Mesothelial cell of epicardium (in vitro differentiated cells): ENCODE measurements around the gene PANK3. TPM values are rescaled to one million over a fixed set of nuclear protein-coding genes. Genes with fewer than 3 reads are reported as not detected.

Experiments used
- DNase-seq, 2 experiments: peaks; one replicate each; pipeline ENCODE4 v3.0.0; 2021; ENCODE audit warnings: low spot score in 2 of 2; ENCODE audit not compliant: unreplicated experiment in 2 of 2
- H3K27ac Mint-ChIP-seq: 2 replicates; pipeline ENCODE4 v1.8.0; 2021; ENCODE audit warnings: mixed read lengths
- H3K27me3 Mint-ChIP-seq: 2 replicates; pipeline ENCODE4 v1.8.0; 2021; ENCODE audit warnings: low read depth, mixed read lengths
- H3K36me3 Mint-ChIP-seq: 2 replicates; pipeline ENCODE4 v1.8.0; 2021; ENCODE audit warnings: mixed read lengths
- H3K4me1 Mint-ChIP-seq: 2 replicates; pipeline ENCODE4 v1.8.0; 2021; ENCODE audit warnings: mixed read lengths
- H3K4me3 Mint-ChIP-seq: 2 replicates; pipeline ENCODE4 v1.8.0; 2021; ENCODE audit warnings: mild to moderate bottlenecking, moderate library complexity, mixed read lengths
- H3K9me3 Mint-ChIP-seq: 2 replicates; pipeline ENCODE4 v1.8.0; 2021; ENCODE audit warnings: mixed read lengths
- CTCF ChIP-seq: fragments of 200-600 bp; sonication (generic); IDR thresholded peaks from one replicate; pipeline ENCODE4 v1.5.0; 2021; ENCODE audit warnings: antibody characterized with exemption; ENCODE audit not compliant: unreplicated experiment
- total RNA-seq: library from RNA; stranded (reverse); gene quantifications from 3 replicates; pipeline ENCODE4 v1.2.1, GENCODE V29; 2021

PANK3 gene
- total RNA-seq, 1 donor from 2014 or later = 90.7 TPM

- no peaks in the 10 kb centered on the region for H3K36me3 Mint-ChIP-seq
- H3K4me1 Mint-ChIP-seq = peaks cover 33% of the 10 kb centered on the region
- no peaks in the 10 kb centered on the region for H3K9me3 Mint-ChIP-seq
- H3K27me3 Mint-ChIP-seq = no peaks in the 10 kb centered on the region
- no peak overlapping the region for H3K4me3 Mint-ChIP-seq
- no peak for TF ChIP-seq CTCF
- no peak overlapping the region for H3K27ac Mint-ChIP-seq
- DNase-seq = no peak
These were observed 34.2 kb upstream of the PANK3 start for GRCh38 chr5:168613396-168613795.

GRCh38 chr5:168612996-168613395, 33.8 kb upstream of the PANK3 start:
- no peak for DNase-seq
- H3K36me3 Mint-ChIP-seq = no peaks in the 10 kb centered on the region
- peak overlapping the region; percentile 44 for H3K27ac Mint-ChIP-seq
- no peak for TF ChIP-seq CTCF
- no peaks in the 10 kb centered on the region for H3K9me3 Mint-ChIP-seq
- H3K27me3 Mint-ChIP-seq = no peaks in the 10 kb centered on the region
- H3K4me3 Mint-ChIP-seq = no peak overlapping the region
- peaks cover 34% of the 10 kb centered on the region for H3K4me1 Mint-ChIP-seq

- no peaks in the 10 kb centered on the region for H3K27me3 Mint-ChIP-seq
- peak overlapping the region; percentile 23 for H3K27ac Mint-ChIP-seq
- H3K4me3 Mint-ChIP-seq = no peak overlapping the region
- no peak for TF ChIP-seq CTCF
- no peaks in the 10 kb centered on the region for H3K36me3 Mint-ChIP-seq
- no peaks in the 10 kb centered on the region for H3K9me3 Mint-ChIP-seq
- DNase-seq = no peak
- H3K4me1 Mint-ChIP-seq = peaks cover 34% of the 10 kb centered on the region
These were observed 33.0 kb upstream of the PANK3 start for GRCh38 chr5:168612123-168612522.

GRCh38 chr5:168611165-168611564, 32.0 kb upstream of the PANK3 start:
- Mint-ChIP-seq H3K36me3 (no peaks in the 10 kb centered on the region), H3K27me3 (no peaks in the 10 kb centered on the region), H3K9me3 (no peaks in the 10 kb centered on the region), H3K4me3 (no peak overlapping the region), H3K4me1 (peaks cover 34% of the 10 kb centered on the region), H3K27ac (peak overlapping the region; percentile 77)
- no peak for TF ChIP-seq CTCF
- no peak for DNase-seq

GRCh38 chr5:168609806-168610482, 30.8 kb upstream of the PANK3 start:
- Mint-ChIP-seq H3K9me3 (no peaks in the 10 kb centered on the region), H3K27me3 (no peaks in the 10 kb centered on the region), H3K4me1 (peaks cover 34% of the 10 kb centered on the region), H3K27ac (no peak overlapping the region), H3K36me3 (no peaks in the 10 kb centered on the region), H3K4me3 (no peak overlapping the region)
- TF ChIP-seq CTCF = no peak
- DNase-seq = no peak
